HepG2 (cell line): ENCODE results near the gene KBTBD3. TPM values are rescaled to one million over a fixed set of nuclear protein-coding genes. Genes with fewer than 3 reads are reported as not detected.

Experiments used
- ATF5 ChIP-seq: sonication (generic); formaldehyde crosslinking; IDR thresholded peaks from 2 replicates; pipeline ENCODE4 v1.4.0; 2020; ENCODE audit warnings: mild to moderate bottlenecking, low read depth, missing genetic modification reagents
- ATRX ChIP-seq: sonication (generic); formaldehyde crosslinking; IDR thresholded peaks from 2 replicates; pipeline ENCODE4 v1.4.0; 2020; ENCODE audit warnings: missing genetic modification reagents, borderline replicate concordance
- CEBPG ChIP-seq: IDR thresholded peaks from 2 replicates; pipeline ENCODE4 v1.6.1; 2016
- DNMT3B ChIP-seq: conservative IDR thresholded peaks from 2 replicates; pipeline ENCODE4 v1.6.1; 2016; ENCODE audit warnings: missing biosample characterization, control low read depth
- GLI4 ChIP-seq: sonication (generic); formaldehyde crosslinking; IDR thresholded peaks from 2 replicates; pipeline ENCODE4 v1.5.1; 2020; ENCODE audit warnings: missing genetic modification reagents, mild to moderate bottlenecking, moderate library complexity, borderline replicate concordance
- HDAC2 ChIP-seq: sonication (generic); formaldehyde crosslinking; IDR thresholded peaks from 2 replicates; pipeline ENCODE4 v1.4.0; 2020; ENCODE audit warnings: missing genetic modification reagents
- KLF12 ChIP-seq: sonication (generic); formaldehyde crosslinking; IDR thresholded peaks from 2 replicates; pipeline ENCODE4 v1.4.0; 2020; ENCODE audit warnings: missing genetic modification reagents, borderline replicate concordance
- MYC ChIP-seq: sonication (generic); formaldehyde crosslinking; IDR thresholded peaks from 2 replicates; pipeline ENCODE4 v1.9.0; 2021; ENCODE audit warnings: missing genetic modification reagents, borderline replicate concordance
- PAF1 ChIP-seq: IDR thresholded peaks from 2 replicates; pipeline ENCODE4 v1.6.1; 2016; ENCODE audit warnings: missing genetic modification reagents, missing compliant biosample characterization
- POLR2AphosphoS2 ChIP-seq: IDR thresholded peaks from 2 replicates; pipeline ENCODE4 v1.6.1; 2011; ENCODE audit warnings: low read depth, low read length, improper control_type of control experiment
- RNF2 ChIP-seq: fragments of 450-650 bp; conservative IDR thresholded peaks from 2 replicates; pipeline ENCODE4 v1.6.1; 2016; ENCODE audit warnings: low read depth
- SATB2 ChIP-seq: sonication (generic); formaldehyde crosslinking; IDR thresholded peaks from 2 replicates; pipeline ENCODE4 v1.5.0; 2020; ENCODE audit warnings: missing genetic modification reagents
- SKIL ChIP-seq: sonication (generic); formaldehyde crosslinking; IDR thresholded peaks from 2 replicates; pipeline ENCODE4 v1.8.0; 2022; ENCODE audit warnings: missing genetic modification reagents, mild to moderate bottlenecking, moderate library complexity, borderline replicate concordance
- TRIM22 ChIP-seq: fragments of 450-650 bp; IDR thresholded peaks from 2 replicates; pipeline ENCODE4 v1.6.1; 2017
- TSC22D2 ChIP-seq: sonication (generic); formaldehyde crosslinking; IDR thresholded peaks from 2 replicates; pipeline ENCODE4 v1.5.1; 2020; ENCODE audit warnings: missing genetic modification reagents, mild to moderate bottlenecking, borderline replicate concordance
- ZFP1 ChIP-seq: IDR thresholded peaks from 2 replicates; pipeline ENCODE4 v1.6.1; 2016
- ZMAT3 ChIP-seq: sonication (generic); formaldehyde crosslinking; conservative IDR thresholded peaks from 2 replicates; pipeline ENCODE4 v1.7.0; 2021; ENCODE audit warnings: missing genetic modification reagents
- ZNF136 ChIP-seq: sonication (generic); formaldehyde crosslinking; IDR thresholded peaks from 2 replicates; pipeline ENCODE4 v1.8.1; 2022; ENCODE audit warnings: low read depth, mild to moderate bottlenecking, moderate library complexity, missing genetic modification reagents
- ZNF235 ChIP-seq: sonication (generic); formaldehyde crosslinking; IDR thresholded peaks from 2 replicates; pipeline ENCODE4 v1.8.1; 2023; ENCODE audit warnings: mild to moderate bottlenecking, missing genetic modification reagents, borderline replicate concordance
- ZNF264 ChIP-seq: sonication (generic); formaldehyde crosslinking; IDR thresholded peaks from 2 replicates; pipeline ENCODE4 v1.4.0; 2020; ENCODE audit warnings: missing genetic modification reagents
- ZNF367 ChIP-seq: sonication (generic); formaldehyde crosslinking; IDR thresholded peaks from 2 replicates; pipeline ENCODE4 v1.4.0; 2020; ENCODE audit warnings: missing genetic modification reagents, borderline replicate concordance
- ZNF441 ChIP-seq: sonication (generic); formaldehyde crosslinking; IDR thresholded peaks from 2 replicates; pipeline ENCODE4 v1.7.0; 2021; ENCODE audit warnings: missing genetic modification reagents, borderline replicate concordance
- ZNF460 ChIP-seq: sonication (generic); formaldehyde crosslinking; IDR thresholded peaks from 2 replicates; pipeline ENCODE4 v1.5.1; 2020; ENCODE audit warnings: missing genetic modification reagents, mild to moderate bottlenecking, borderline replicate concordance
- ZNF513 ChIP-seq: sonication (generic); formaldehyde crosslinking; conservative IDR thresholded peaks from 2 replicates; pipeline ENCODE4 v1.5.0; 2020; ENCODE audit warnings: missing genetic modification reagents
- ZNF790 ChIP-seq: sonication (generic); formaldehyde crosslinking; IDR thresholded peaks from 2 replicates; pipeline ENCODE4 v1.8.0; 2022; ENCODE audit warnings: missing genetic modification reagents, mild to moderate bottlenecking, borderline replicate concordance
- polyA plus RNA-seq, 8 experiments: library from polyadenylated mRNA; depleted of rRNA in 3 of 8; stranded (reverse) in 7 of 8; unstranded in 1 of 8; fragments of >200 nt; fragmentation: Illumina TruSeq in 4 of 8; extraction: Trizol in 4 of 8; gene quantifications; 2 replicates each; pipeline versions ENCODE4 v1.2.1 to v1.2.3, GENCODE V29; 2011 to 2016; ENCODE audit warnings: low read depth in 4 of 8, missing spikeins in 1 of 8, mixed read lengths in 1 of 8; ENCODE audit not compliant: insufficient read depth in 1 of 8
- total RNA-seq, 5 experiments: library from RNA; depleted of rRNA; stranded (reverse); fragments of >200 nt; fragmentation: Illumina TruSeq; extraction: Trizol; gene quantifications; 2 replicates each; pipeline ENCODE4 v1.2.3, GENCODE V29; 2016; ENCODE audit warnings: low read depth in 1 of 5

The KBTBD3 gene
- total and polyA plus RNA-seq, 2 of the 13 experiments (the other 11 are each of a cell fraction or from before 2014, with no cell fraction given) = 1.8 to 7.4 TPM

GRCh38 chr11:106076919-106077608 lies at the start of gene KBTBD3 (continued):
- TF ChIP-seq SKIL (CRISPR knock-in tag) (no peak), ZNF367 (CRISPR knock-in tag) (0 out of 2 replicates have a peak, but pooled peaks have one; percentile 64), ZNF264 (CRISPR knock-in tag) (peak; percentile 58; the same call in 1 of the 2 replicates), SATB2 (0 out of 2 replicates have a peak, but pooled peaks have one; percentile 83), RNF2 (0 out of 2 replicates have a peak, but pooled peaks have one; percentile 38), HDAC2 (CRISPR knock-in tag) (peak; percentile 40; the same call in 1 of the 2 replicates), GLI4 (peak; percentile 33; the same call in 1 of the 2 replicates), ZNF441 (CRISPR knock-in tag) (peak; percentile 36; the same call in 1 of the 2 replicates), ZFP1 (CRISPR knock-in tag) (no peak), ZNF235 (CRISPR knock-in tag) (0 out of 2 replicates have a peak, but pooled peaks have one; percentile 22), TSC22D2 (no peak), ZNF136 (CRISPR knock-in tag) (0 out of 2 replicates have a peak, but pooled peaks have one; percentile 65), ZNF513 (CRISPR knock-in tag) (no peak), DNMT3B (CRISPR knock-in tag) (no peak), TRIM22 (no peak), PAF1 (CRISPR knock-in tag) (no peak), ZMAT3 (peak; percentile 70), ATRX (CRISPR knock-in tag) (no peak), ATF5 (0 out of 2 replicates have a peak, but pooled peaks have one; percentile 48), POLR2AphosphoS2 (no peak), MYC (CRISPR knock-in tag) (peak; percentile 47; the same call in 1 of the 2 replicates), CEBPG (CRISPR knock-in tag) (peak; percentile 46; the same call in 1 of the 2 replicates), KLF12 (CRISPR knock-in tag) (peak; percentile 85; the same call in 1 of the 2 replicates), ZNF790 (no peak; the same call in 1 of the 2 replicates), ZNF460 (CRISPR knock-in tag) (no peak)
